ENCODE results near the gene ABHD17B.

- TF ChIP-seq CTCF (IDR thresholded peaks at IDR 0.05) (no peak), POLR2A (IDR thresholded peaks at IDR 0.05) (no peak)
Observed at GRCh38 chr9:71839668-71840067, 71.3 kb downstream of the ABHD17B start.

Measured in right lobe of liver (tissue), 4 donors.